Measurements from ENCODE around the gene CDH11.

DNA sequence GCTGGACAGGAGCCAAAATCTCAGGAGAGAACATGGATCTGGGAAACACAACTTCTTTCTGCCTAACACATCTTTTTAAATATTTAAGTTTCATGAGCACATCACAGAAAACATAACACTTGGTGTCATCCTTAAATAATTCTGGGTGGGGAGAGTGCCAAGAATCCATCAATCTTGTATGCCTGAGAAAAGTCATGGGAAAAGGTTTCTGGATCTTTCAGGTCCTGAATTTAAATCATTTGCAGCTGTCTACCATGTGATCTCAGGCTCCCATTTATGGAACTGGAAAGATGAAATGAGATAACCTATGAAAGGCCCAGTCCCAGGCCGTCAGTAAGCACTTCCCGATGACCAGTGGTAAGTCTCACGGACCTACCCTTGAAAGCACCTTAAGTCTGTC, 15.1 kb downstream of the CDH11 start:
- TF ChIP-seq POLR2A (IDR thresholded peaks at IDR 0.05; ENCODE audit: low read depth, low read length) (no peak), POLR2AphosphoS5 (IDR thresholded peaks at IDR 0.05; ENCODE audit: low read depth, low read length) (no peak), TAF1 (IDR thresholded peaks at IDR 0.05; ENCODE audit: low read depth, low read length) (no peak), PAX5 (IDR thresholded peaks at IDR 0.05; ENCODE audit: insufficient read depth, low read length, severe bottlenecking) (no peak), POU2F2 (IDR thresholded peaks at IDR 0.05; ENCODE audit: low read depth, low read length) (no peak), SPI1 (IDR thresholded peaks at IDR 0.05; ENCODE audit: low read depth, low read length) (no peak)
